ENCODE measurements around the gene SELENOM.
A peak's percentile ranks its signal among the peaks of the same experiment; 100 is the strongest.
"Not testable (repeated sequence)": the region's sequence is repeated elsewhere in the genome, so short reads cannot be mapped to it uniquely, and the experiment has no call there.

Gene SELENOM

DNA sequence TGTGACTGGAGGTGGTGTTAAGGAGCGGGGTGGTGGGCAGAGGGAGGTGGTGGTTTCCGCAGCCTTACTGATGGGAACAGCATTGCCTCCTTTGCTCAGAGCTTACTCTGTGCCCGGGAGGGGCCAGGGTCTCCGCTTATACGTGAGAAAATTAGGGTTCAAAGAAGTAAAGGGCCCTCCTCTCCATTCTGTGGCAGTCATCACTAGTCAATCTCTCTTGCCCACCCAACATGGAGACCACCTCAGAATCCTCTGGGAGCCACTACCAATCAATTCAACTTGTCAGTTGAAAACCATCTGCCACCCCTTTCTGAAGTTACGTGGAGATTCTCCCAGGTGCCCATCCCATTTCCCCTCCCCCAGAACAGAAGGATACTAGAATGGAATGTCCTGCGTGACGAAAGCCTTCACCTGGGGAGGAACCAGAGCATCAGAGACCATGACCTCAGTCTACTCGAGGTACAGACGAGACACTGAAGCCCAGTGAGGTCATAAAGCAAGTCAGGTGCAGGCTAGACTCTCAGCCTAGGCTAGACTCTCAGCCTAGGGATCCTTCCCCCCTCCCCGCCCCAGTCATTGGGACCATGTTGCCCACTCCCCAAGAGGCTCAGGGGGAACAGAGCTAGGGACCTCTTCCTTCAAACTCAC is 2.0 kb downstream of the SELENOM start:
- no peak for DNase-seq (ENCODE audit: low read depth)

DNA sequence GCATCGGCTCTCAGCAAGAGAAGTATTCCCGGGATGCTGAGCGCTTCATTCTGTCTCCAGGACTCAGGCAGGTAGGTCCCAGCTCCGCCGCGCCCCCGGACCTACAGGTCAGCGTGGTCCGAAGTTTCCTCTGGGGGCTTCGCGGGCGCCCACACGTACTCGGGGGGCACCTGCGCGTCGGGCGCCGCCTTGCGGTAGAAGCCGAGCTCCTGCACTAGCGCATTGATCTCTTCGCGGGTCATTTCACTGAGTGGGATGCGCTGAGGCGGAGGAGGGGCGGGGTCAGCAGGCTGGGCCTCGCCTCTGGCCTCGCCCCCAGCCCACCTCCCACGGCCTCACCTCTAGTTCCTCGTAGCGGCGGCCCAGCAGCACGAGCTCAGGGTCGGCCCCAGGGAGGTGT is 2.5 kb downstream of the SELENOM start:
- DNase-seq (ENCODE audit: low read depth) = no peak

DNA sequence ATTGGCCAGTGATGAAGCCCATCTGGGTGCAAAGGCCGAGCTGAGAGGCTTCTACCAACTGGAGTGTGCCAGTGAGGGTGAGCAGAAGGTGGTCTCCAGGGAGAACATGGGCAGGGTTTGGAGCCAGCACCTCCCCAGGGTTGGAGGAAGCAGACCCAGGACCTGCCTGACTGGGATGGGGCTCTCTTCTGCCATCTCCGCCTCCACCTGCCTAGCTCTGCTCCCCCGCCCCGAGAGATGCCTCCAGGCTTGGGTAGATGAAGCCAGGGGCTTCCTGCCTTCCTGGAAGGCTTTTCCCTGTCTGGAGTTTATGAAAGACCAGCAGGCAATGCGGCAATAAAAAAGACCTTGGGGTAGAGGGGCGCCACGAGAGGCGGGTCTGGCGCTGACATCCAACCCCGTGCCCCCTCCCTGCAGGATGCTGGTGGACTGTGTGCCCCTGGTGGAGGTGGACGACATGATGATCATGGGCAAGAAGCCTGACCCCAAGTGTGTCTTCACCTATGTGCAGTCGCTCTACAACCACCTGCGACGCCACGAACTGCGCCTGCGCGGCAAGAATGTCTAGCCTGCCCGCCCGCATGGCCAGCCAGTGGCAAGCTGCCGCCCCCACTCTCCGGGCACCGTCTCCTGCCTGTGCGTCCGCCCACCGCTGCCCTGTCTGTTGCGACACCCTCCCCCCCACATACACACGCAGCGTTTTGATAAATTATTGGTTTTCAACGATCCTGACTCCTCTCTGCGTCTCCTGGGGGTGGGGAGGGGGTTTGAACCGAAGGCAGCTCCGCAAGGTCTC is 3.3 kb downstream of the SELENOM start:
- DNase-seq (ENCODE audit: low read depth) = no peak

DNA sequence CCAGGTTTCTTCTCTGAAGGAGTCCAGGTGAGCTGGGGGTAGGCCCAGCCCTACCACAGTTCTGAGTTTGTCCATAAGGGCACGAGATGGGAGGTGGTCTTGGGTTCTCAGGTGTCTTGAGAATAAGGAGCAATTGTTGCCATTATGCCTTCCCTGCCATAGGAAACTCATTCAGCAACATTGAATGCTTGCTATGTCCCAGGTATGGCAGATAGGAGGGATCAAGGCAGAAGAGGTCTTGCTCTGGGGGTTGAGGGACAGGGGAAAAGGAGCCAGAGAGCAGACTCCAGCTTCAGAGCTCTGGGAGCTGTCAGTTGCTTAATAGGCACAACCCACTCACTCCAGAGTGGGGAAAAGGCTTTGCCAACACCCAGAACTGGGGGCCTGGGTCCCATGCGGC is 4.3 kb downstream of the SELENOM start:
- no peak for DNase-seq (ENCODE audit: low read depth)

DNA sequence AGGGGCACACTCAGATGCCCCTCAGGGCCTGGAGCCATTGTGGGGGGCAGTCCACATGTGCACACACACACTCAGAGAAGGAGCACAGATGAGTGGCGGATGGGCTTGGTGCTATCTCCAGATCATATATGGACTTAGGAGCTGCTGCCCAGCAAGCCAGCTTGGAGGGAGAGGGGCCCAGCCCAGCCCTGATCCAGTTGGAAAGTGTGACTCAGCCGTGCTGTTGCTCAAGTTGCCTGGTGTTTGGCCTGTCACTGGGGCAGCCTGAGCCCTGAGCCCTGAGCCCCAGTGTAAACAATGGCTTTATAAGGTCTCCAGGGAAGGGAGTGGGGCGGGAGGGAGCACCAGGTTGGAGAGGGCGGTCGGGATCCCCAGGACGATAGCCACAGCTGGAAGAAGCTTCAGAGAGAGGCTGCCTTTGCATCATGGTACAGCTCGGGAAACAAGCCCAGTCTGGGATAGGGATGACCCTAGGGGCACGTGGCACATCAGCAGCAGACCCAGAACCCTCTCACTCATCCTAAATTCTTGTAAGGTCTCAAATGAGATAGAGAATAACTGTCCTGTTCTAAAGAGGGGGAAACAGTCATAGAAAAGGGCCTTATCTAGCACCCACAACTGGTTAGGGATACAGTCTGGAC is 4.8 kb downstream of the SELENOM start:
- DNase-seq (ENCODE audit: low read depth) = peak; percentile 92

DNA sequence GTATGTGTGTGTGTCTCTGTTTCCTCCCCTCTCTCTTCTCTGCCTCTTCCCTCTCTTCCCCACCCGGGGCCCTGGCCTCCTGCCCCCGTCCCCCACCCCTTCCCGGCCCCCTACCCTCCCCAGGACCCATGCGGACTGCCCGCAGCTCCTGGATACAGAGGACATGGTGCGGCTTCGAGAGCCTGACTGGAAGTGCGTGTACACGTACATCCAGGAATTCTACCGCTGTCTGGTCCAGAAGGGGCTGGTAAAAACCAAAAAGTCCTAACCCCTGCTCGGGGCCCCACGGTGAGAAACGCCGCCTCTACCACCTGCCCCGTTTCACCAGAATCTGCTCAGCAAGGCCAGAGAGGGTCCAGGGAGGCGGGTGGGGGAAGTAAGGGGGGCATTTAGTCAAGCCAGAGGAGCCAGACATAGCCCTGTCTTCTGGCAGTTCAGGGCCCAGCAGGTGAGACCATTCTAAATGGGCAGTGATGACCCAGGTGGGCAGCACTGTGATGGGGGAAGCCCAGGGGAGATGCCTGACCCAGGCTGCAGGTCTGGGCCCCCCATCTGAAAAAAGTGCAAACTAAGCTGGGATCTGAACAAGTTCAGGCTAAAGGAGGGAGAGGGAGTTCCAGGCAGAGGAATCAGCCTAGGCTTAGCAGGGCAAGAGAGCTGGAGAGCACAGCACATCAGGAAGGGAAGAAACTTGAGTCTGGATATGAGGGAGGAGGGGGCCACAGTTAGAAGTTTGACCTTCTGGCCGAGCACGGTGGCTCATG is 6.4 kb downstream of the SELENOM start:
- no peak for DNase-seq (ENCODE audit: low read depth)

DNA sequence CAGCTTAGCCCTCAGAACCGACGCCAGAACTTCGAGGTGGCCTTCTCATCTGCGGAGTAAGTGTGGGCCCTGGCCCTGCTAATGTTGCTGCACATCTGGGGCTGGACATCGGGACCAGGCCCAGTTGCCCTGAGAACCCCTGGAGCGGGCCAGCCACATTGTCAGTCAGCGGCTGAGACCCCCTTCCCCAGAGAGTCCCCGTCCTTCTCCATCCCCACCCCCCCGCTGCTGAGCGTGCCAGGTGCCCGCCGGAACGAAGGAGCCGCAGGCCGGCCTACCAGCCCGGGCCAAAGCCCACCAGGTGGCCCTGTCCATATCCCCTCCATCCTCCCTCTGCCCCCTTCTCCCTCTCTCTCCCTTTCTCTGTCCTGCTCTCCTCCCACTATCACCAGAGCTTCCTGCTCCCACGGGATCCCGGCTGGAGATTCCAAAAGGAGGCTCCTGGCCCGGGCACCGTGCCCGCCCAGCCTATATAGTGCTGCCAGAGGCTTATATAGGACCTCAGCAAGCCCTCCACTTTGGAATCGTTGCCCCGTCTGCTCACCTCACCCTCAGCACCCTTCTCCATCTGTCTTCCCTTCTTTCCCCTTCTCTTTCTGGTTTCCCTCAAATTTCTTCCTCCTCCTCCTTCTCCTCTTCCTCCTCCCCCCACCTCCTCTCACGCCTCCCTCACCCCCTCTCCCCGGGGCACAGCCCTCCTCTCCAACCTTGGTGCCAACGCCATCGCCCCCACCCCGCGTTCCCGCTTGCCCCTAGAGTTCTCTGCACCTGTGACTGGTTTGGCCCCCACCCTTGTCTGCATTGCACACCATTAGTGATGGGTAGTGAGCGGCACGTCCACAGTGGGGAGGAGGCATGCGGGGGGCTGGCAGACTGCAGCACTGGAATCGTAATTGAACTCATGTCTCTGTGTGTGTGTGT is 7.3 kb downstream of the SELENOM start:
- DNase-seq (ENCODE audit: low read depth) = no peak

DNA sequence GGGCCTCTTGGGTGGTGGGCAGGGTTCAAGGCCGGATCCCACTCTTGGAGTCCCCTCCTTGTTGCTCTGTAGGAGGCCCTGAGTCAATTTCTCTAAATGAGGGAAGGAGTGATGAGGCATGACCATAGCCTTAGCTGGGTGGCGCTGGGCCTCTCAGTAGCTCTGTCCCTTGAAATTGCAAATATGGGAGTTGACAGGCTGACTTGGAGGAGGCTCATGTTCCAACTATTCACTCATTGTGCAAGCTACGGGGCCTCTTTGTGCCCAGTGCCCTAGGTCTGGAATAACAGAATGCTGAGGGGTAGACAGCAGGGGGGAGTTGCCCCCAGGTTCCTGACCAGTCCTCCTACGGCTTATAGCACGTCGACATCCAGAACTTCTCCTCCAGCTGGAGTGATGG is 8.0 kb downstream of the SELENOM start:
- peak; percentile 33 for DNase-seq (ENCODE audit: low read depth)

DNA sequence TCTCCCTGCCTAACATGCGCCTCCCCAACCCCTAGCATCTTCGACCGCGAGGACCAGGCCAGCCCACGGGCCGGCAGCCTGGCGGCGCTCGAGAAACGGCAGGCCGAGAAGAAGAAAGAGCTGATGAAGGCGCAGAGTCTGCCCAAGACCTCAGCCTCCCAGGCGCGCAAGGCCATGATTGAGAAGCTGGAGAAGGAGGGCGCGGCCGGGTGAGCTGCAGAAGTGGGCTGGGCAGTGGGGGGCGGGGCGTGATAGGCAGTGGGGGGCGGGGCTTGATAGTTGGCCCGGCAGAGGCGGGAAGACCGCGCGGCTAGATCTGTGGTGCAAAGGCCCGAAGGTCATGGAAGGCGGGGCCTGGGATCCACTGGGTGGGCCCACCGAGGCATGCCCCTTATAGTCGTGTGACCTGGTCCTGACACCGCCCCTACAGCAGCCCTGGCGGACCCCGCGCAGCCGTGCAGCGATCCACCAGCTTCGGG is 8.7 kb downstream of the SELENOM start:
- peak; percentile 38 for DNase-seq (ENCODE audit: low read depth)

DNA sequence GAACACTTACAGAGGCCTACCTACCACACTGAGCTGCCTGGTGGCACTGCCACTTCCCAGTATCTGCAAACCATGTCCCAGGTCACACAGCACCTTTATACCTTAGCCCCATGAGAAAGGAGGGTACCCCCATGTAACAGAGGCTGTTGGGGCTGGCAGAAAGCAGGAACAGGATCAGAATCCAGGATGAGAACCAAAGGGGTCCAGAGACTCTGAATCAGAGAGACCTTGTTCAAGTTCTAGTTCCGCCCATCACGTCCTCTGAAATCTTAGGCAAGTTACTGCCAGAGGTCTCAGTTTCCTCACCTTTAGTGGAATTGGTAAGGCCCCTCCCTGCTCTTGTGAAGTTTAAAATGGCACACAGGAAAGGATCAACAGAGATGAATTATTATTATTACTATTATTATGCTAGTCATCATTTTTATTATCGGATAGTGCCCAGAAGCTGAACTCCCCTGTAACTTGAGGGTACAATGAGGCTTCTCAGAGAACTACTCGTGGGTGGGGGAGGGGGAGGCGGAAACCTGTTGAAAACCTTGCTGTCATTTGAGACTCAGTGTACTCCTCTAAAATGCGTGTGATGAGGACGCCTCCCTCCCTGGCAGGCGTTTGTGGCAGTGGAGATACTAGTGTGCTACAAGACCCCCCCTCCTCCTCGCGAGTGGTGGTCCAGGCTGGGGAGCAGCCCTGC is 9.3 kb downstream of the SELENOM start:
- DNase-seq (ENCODE audit: low read depth) = no peak

DNA sequence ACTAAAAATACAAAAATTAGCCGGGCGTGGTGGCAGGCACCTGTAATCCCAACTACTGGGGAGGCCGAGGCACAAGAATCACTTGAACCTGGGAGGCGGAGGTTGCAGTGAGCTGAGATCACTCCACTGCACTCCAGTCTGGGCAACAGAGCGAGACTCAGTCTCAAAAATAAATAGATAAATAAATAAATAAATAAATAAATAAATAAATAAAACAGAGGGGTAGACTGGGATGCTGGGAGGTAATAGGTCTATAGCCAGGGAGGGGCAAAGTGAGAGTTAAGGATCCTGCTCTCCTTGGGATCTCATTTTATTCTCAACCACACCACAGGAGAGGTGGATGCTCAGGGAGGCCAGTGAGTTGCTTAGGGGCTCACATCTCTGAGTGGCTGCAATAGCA is 9.8 kb downstream of the SELENOM start:
- DNase-seq (ENCODE audit: low read depth) = not testable (repeated sequence)

DNA sequence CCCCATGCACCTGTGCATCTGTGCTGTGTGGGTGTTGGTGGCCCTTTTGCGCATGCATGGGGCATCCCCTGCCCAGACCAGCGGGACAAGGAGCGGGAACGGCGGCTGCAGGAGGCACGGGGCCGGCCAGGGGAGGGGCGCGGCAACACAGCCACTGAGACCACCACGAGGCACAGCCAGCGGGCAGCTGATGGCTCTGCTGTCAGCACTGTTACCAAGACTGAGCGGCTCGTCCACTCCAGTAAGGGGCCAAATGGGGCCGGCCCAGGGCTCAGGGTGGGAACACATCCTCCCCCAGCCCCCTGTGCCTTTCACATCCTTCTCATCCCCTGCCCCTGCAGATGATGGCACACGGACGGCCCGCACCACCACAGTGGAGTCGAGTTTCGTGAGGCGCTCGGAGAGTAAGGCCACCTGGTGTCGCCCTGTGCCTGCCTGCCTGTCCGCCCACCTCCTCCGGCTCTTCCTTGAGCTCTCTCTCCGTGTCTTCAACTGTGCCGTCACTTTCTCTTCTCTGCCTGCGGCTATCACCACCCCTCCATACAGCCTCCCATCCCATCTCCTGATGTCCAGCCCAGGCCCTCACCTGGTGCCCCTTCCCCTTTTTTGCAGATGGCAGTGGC is 10.6 kb downstream of the SELENOM start:
- DNase-seq (ENCODE audit: low read depth) = no peak

DNA sequence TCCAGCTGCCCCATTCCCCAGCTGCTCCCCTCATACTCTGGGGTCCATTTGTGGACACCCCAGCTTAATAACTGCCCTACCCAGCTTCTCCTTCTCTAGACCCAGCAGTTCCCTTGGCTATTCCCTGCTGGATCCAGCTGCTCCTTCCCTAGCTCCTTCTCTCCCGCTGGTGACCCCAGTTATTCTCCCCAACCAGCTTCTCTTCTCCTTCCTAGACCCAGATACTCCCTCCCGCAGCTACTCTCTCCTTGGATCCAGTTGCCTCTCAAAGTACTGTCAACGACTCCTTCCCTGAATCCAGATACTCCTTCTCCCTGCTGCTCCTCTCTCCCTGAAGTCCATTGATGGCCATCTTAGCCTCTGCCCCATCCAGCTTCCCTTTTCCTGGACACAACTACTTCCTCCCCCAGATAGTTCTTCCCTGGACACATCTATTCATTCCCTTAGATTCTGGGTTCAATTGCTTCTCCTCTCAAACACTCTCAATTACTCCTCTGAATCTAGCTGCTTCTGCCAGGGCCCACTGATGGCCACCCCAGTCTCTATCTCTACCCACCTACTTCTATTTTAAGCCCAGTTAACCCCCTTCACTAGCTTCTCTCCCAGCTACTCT is 11.6 kb downstream of the SELENOM start:
- no peak for DNase-seq (ENCODE audit: low read depth)

DNA sequence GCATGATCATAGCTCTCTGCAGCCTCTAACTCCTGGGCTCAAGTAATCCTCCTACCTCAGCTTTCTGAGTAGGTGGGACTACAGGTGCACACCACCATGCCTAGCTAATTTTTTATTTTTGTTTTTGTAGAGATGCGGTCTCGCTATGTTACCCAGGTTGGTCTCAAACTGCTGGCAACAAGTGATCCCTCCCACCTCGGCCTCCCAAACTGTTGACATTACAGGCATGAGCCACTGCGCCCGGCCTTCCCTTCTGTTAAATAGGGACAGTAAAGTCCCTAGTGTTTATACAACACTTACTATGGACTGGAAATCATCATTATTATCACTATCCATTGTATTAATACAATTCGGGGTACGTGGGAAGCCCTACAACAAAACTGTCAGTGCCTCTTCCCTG is 12.6 kb downstream of the SELENOM start:
- DNase-seq (ENCODE audit: low read depth) = no peak

DNA sequence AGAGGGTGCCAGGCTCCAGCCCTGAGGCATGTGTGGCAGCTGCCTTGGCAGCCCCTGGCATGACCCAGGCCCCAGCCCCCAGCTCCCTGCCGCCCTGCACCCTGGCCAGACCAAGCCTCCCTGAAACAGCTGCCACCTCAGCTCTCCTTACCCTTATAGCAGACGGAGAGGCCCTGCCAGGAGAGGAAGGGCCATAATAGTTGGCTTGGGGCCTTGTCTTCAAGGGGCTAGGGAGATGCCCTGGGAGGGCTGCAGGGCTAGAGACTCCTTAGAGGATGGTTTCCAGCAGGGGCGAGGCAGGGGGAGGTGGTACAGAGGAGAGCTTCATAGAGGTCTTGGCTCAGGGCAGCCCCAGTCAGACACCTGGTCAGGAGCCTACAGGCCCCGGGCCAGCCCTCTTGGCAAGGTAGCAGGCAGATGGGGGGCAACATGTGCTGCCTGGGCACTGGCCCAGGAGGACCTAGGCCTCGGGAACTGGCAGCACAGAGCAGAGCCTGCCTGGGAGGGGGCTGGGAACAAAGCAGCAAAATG is 13.3 kb downstream of the SELENOM start:
- DNase-seq (ENCODE audit: low read depth) = no peak

DNA sequence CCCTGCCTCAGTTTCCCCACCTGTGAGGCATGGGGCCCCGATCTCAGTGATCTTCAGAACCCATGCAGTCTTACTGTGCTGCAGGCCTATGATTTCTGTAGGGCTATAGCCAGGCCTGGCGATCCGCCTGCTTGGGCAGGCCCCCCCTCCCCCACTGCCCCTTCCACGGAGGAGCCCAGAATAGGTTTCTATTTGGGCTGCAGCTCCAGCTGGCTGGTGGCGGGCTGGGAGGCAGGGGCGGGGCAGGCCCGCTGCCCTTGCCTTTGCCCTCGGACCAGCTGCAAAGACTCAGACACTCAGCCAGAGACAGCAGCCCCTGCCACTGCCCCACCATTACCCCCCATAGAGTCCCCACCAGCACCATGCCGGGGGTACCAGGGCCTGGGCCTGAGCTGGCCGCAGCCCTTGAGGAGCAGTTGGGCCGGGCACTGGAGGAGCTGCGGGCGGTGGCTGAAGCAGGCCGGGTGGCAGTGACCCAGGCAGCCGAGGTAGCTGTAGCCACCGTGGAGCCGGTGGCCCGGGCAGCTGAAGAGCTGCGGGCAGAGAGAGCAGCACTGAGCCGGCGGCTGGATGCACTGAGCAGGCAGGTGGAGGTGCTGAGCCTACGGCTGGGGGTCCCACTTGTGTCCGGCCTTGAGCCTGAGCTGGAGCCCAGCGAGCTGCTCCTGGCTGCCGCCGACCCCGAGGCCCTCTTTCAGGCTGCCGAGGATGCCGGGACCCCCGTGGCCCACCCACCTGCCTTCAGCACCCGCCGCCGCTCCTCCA is 14.1 kb downstream of the SELENOM start:
- no peak for DNase-seq (ENCODE audit: low read depth)

DNA sequence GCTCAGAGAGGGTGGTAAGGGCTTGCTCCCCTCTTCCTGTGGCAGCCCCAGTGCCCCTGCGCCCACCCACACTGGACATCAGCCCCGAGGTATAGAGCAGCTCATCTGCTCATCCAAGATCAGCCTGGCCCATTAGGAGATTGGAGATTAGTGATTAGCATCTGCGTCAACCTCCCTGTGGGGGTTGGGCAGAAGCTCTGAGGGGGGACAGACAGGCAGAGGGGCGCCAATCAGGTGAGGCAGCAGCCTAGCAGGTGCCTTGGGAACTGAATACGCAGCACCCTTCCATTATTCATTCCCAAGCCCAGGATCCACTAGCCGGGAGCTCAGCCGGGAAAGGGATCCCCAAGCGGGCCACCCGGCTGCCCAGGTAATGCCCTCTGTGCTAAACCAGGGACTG is 15.2 kb downstream of the SELENOM start:
- no peak for DNase-seq (ENCODE audit: low read depth)

DNA sequence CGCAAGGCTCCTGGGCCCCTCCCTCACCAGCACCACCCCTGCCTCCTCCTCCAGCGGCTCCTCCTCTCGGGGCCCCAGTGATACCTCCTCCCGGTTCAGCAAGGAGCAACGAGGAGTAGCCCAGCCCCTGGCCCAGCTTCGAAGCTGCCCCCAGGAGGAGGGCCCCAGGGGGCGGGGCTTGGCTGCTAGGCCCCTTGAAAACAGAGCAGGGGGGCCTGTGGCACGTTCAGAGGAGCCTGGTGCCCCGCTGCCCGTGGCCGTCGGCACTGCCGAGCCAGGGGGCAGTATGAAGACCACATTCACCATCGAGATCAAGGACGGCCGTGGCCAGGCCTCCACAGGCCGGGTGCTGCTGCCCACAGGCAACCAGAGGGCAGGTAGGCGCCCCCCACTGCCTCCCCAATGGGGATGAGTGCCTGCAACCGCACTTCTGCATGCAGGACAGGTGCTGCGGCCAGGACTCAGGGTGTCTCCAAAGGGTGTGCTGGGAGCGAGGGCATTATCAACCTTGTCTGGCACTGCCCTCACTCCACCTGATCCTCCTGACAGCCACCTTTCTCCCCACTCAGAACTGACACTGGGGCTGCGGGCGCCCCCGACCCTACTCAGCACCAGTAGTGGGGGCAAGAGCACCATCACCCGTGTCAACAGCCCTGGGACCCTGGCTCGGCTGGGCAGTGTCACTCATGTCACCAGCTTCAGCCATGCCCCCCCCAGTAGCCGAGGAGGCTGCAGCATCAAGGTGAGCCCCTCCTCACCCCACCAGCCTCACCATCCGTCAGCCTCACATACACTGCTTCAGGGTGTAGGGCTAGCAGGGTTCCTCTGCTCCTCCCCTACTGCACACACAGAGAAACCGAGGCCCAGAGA is 16.0 kb downstream of the SELENOM start:
- no peak for DNase-seq (ENCODE audit: low read depth)
